Astrocyte (in vitro differentiated cells and primary cell): ENCODE measurements around the gene SLC25A30.

Experiments used
- CTCF ChIP-seq: IDR thresholded peaks from 2 replicates; pipeline ENCODE4 v1.5.1; 2011; ENCODE audit warnings: low read depth, mild to moderate bottlenecking, inconsistent platforms, low read length, moderate library complexity; ENCODE audit not compliant: insufficient read depth
- EZH2 ChIP-seq: IDR thresholded peaks from 2 replicates; pipeline ENCODE4 v1.6.1; 2012; ENCODE audit warnings: mild to moderate bottlenecking, low read length, inconsistent platforms; ENCODE audit not compliant: insufficient read depth

- TF ChIP-seq CTCF (no peak), EZH2 (no peak)
Observed at GRCh38 chr13:45353895-45354294, 64.3 kb downstream of the SLC25A30 start.
